ENCODE measurements around the gene PCDHAC1.

DNA sequence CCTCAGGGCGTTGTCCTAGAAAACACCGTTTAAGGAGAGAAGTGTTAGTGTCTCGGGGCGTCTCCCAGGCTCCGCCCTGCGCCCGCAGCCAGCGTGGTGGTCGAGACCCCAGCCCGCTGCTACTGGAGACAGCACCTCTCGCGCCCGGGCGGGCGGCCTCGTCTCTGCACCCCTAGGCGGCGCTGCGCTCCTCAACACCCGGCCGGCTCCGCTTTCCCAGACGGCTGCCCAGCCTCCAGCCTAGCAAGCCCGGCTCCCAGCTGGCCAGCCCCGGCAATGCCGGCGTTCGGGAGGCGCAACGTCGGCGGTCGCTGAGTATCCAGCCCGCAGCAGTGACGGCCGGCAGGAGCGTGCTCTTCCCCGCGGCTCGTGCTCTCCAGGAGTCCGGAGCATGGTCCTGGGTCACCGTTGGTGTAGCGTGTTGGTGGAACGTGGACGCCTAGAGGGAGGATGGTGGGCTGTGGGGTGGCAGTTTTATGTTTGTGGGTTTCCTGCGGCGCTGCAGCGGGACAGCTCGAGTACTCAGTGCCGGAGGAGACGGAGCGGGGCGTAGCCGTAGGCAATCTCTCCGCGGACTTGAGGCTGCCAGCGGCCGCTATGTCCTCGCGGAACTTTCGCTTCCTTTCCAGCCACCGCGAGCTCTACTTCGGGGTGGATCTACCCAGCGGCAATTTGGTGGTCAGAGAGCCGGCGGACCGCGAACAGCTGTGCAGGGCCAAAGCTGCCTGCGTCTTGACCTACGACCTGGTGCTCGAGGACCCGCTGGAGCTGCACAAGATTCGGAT lies 536 bp downstream of the PCDHAC1 start:
- no peak for TF ChIP-seq POLR2AphosphoS5 (IDR thresholded peaks at IDR 0.05; ENCODE audit: borderline replicate concordance, low read depth, low read length)
- no peak for TF ChIP-seq EZH2 (IDR thresholded peaks at IDR 0.05)

Data from SK-N-MC (cell line).